Gastroesophageal sphincter (tissue), 2 donors: ENCODE results near the gene NSMF.

Source experiments
- EP300 ChIP-seq: sonication (generic); formaldehyde crosslinking; IDR thresholded peaks from one replicate; pipeline ENCODE4 v1.6.1; 2017; ENCODE audit warnings: antibody characterized with exemption, mild to moderate bottlenecking
- POLR2AphosphoS5 ChIP-seq: sonication (generic); formaldehyde crosslinking; IDR thresholded peaks from one replicate; pipeline ENCODE4 v1.6.1; 2017; ENCODE audit warnings: antibody characterized with exemption

DNA sequence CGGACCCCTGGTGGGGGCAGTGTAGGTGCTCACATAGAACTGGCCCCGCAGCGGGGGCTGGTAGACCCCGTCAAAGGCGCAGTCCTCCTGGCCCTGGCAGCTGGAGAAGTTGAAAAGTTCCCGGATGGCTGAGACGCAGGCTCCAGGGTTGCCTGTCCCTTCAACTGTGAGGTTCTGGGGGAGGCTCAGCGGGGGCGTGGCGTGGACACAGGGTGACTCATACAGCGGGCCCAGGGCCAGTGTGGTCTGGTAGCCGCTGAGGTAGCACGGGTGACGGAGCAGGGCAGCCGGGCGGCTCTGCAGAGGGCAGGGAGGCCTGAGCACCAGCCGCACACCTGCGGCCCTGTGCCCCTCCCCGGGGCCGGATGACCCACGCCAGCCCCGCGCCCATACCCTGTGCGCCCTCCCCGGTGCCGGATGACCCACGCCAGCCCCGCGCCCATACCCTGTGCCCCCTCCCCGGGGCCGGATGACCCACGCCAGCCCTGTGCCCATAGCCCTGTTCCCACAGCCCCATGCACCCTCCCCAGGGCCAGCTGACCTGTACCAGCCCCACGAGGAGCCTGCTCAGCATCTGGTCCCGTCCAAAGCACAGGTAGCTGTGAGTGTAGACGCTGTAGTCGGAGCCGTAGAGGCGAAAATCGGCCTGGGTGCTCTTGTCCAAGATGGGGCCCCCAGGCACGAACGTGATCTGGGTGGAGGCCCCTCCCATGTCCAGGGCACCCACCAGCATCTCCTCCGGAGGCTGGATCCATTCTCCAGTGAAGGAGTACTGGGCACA, 23.0 kb downstream of the NSMF start:
- TF ChIP-seq POLR2AphosphoS5 (peak; percentile 25), EP300 (no peak)
